Muscle of leg (tissue), 9 donors: ENCODE data around the gene RYK. TPM values are rescaled to one million over a fixed set of nuclear protein-coding genes. Genes with fewer than 3 reads are reported as not detected.

Source experiments
- polyA plus RNA-seq, 8 donors: library from polyadenylated mRNA; unstranded; fragments of 120-200 nt; gene quantifications; one replicate each; pipeline versions ENCODE4 v1.2.1 to v1.2.3, GENCODE V29; 2013; ENCODE audit warnings: inconsistent platforms in 1 of 8, low replicate concordance in 1 of 8; ENCODE audit not compliant: insufficient read length in 8 of 8, insufficient read depth in 1 of 8
- total RNA-seq: library from RNA; stranded (reverse); fragments of 120-200 nt; gene quantifications from one replicate; pipeline ENCODE4 v1.2.4, GENCODE V29; 2013

Gene RYK
- total and polyA plus RNA-seq, 9 donors, result 50.7 to 71.3 (median 59.1) TPM

Other genes with a start within 250 kb of the RYK start
- gene SLCO2A1, start 220.9 kb downstream of the RYK start, total RNA-seq, result 0.49 TPM
- gene SLCO2A1, start 220.9 kb downstream of the RYK start, polyA plus RNA-seq, result 1 to 10 TPM in 7 of 8 donors, under 1 TPM in 1; 0.84 to 3.9 (median 2.0) TPM
- gene AMOTL2, start 123.6 kb upstream of the RYK start, total RNA-seq, result 52.6 TPM
- gene AMOTL2, start 123.6 kb upstream of the RYK start, polyA plus RNA-seq, result 10 to 100 TPM; 49.4 to 77.0 (median 60.4) TPM
- gene ANAPC13, start 235.1 kb upstream of the RYK start, total RNA-seq, result 62.3 TPM
- gene ANAPC13, start 235.1 kb upstream of the RYK start, polyA plus RNA-seq, result 10 to 100 TPM; 58.3 to 91.3 (median 65.4) TPM
- 22.3 TPM for gene CEP63, start 235.2 kb upstream of the RYK start, total RNA-seq
- 10 to 100 TPM; 27.2 to 40.1 (median 36.3) TPM for gene CEP63, start 235.2 kb upstream of the RYK start, polyA plus RNA-seq